Left kidney (tissue), 1 donor: ENCODE data around the gene SLC6A6. TPM values are rescaled to one million over a fixed set of nuclear protein-coding genes. Genes with fewer than 3 reads are reported as not detected.

ENCODE experiments used
- polyA plus RNA-seq: library from polyadenylated mRNA; unstranded; fragments of 120-200 nt; gene quantifications from one replicate; pipeline ENCODE4 v1.2.1, GENCODE V29; 2013; ENCODE audit not compliant: insufficient read length

SLC6A6 gene
- polyA plus RNA-seq, 1 donor: 24.6 TPM

Other genes with a start within 250 kb of the SLC6A6 start
- gene XPC, start 224.0 kb upstream of the SLC6A6 start, polyA plus RNA-seq: 57.9 TPM
- gene LSM3, start 223.8 kb upstream of the SLC6A6 start, polyA plus RNA-seq: 16.4 TPM
- 1.7 TPM for gene GRIP2, start 137.7 kb downstream of the SLC6A6 start, polyA plus RNA-seq
- gene CCDC174, start 249.2 kb downstream of the SLC6A6 start, polyA plus RNA-seq: 36.8 TPM